Measurements from ENCODE around the gene DNM3. TPM values are rescaled to one million over a fixed set of nuclear protein-coding genes. Genes with fewer than 3 reads are reported as not detected.

Gene DNM3
- total RNA-seq, 1 experiment from 2014 or later = 0.11 TPM

DNA sequence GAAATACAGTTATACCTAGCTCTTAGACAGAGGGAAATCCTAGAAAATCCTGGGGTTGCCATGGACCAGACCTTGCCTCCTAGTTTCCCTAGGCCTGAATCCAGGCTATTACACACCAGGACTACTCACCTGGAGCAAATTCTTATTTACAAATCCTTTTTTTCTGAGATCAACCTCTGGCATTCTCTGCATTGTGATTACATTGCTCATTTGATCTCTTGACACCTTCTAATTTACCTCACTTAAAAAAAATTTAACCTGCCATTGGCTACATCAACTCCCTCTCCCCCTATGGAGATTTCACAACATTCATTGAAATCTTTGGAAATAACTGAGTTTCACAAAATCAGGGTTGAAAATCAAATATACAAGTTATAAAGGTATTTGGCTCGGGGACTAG is 576.3 kb downstream of the DNM3 start:
- H3K9me3 Mint-ChIP-seq (ENCODE audit: unreplicated experiment) = no peaks in the 10 kb centered on the region
- H3K36me3 Mint-ChIP-seq (ENCODE audit: insufficient read depth, unreplicated experiment) = no peaks in the 10 kb centered on the region
- TF ChIP-seq, protein P1, sequence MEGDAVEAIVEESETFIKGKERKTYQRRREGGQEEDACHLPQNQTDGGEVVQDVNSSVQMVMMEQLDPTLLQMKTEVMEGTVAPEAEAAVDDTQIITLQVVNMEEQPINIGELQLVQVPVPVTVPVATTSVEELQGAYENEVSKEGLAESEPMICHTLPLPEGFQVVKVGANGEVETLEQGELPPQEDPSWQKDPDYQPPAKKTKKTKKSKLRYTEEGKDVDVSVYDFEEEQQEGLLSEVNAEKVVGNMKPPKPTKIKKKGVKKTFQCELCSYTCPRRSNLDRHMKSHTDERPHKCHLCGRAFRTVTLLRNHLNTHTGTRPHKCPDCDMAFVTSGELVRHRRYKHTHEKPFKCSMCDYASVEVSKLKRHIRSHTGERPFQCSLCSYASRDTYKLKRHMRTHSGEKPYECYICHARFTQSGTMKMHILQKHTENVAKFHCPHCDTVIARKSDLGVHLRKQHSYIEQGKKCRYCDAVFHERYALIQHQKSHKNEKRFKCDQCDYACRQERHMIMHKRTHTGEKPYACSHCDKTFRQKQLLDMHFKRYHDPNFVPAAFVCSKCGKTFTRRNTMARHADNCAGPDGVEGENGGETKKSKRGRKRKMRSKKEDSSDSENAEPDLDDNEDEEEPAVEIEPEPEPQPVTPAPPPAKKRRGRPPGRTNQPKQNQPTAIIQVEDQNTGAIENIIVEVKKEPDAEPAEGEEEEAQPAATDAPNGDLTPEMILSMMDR (IDR thresholded peaks at IDR 0.05; ENCODE audit: insufficient read depth in 1 of 2, low read depth in 1 of 2, low read length in 1 of 2, severe bottlenecking in 1 of 2, unreplicated experiment in 1 of 2) = no peak
- Histone ChIP-seq H3K4me1 (peaks cover 9% of the 10 kb centered on the region; the same call in 1 of the 2 replicates), H3K36me3 (ENCODE audit: control insufficient read depth, insufficient read depth, low read length) (no peaks in the 10 kb centered on the region), H3K4me3 (ENCODE audit: low read depth, low read length) (no peak overlapping the region), H3K27me3 (replicated peaks; ENCODE audit: control insufficient read depth, insufficient read depth, low read length) (no peaks in the 10 kb centered on the region), H3K9me3 (no peaks in the 10 kb centered on the region)
- no peaks in the 10 kb centered on the region for H3K27me3 Mint-ChIP-seq (ENCODE audit: insufficient read depth, unreplicated experiment)
- DNase-seq = no peak
- ChIA-PET POLR2A (no interaction called here), CTCF (no interaction called here)
- H3K4me1 Mint-ChIP-seq (ENCODE audit: low read depth, unreplicated experiment) = peaks cover 8% of the 10 kb centered on the region
- BruUV-seq (replicated peaks) = no TSS peak
- H3K4me3 Mint-ChIP-seq (ENCODE audit: unreplicated experiment) = no peak overlapping the region
- intact Hi-C loops (cut with micrococcal nuclease; ENCODE audit: unreplicated experiment) = no loop called here
- no peak overlapping the region for H3K27ac Mint-ChIP-seq (ENCODE audit: unreplicated experiment)

DNA sequence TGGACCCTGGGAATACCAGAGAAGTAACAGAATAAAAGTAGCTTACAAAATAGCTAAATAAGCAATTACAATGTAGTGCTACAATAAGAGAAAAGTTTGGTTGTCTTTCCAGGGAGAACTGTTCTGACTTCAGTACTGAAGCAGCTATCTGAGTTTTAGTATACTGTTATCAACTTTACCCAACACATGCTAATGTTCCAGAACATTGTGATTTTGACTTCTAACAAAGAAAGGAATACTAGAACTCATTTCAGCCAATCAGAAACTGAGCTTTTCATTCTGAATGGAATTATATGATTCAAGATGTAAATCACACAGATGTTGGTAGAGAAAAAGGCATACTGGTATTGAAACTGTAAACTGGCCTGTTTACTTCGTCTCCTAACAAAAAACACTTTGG is 579.1 kb downstream of the DNM3 start, which contains the start of gene C1orf105:
Gene C1orf105 (plus strand): TSS at position 301 of the 400 bp plus-strand sequence. CDS start 201 bp downstream, outside the sequence.
- no peak within 1 kb of the TSS for H3K4me3 Mint-ChIP-seq (ENCODE audit: unreplicated experiment)
- no peaks in the 10 kb centered on the region for H3K36me3 Mint-ChIP-seq (ENCODE audit: insufficient read depth, unreplicated experiment)
- TF ChIP-seq, protein P1 (IDR thresholded peaks at IDR 0.05; ENCODE audit: insufficient read depth in 1 of 2, low read depth in 1 of 2, low read length in 1 of 2, severe bottlenecking in 1 of 2, unreplicated experiment in 1 of 2) = no peak
- DNase-seq = no peak
- H3K27me3 Mint-ChIP-seq (ENCODE audit: insufficient read depth, unreplicated experiment) = no peaks in the 10 kb centered on the region
- Histone ChIP-seq H3K9me3 (no peaks in the 10 kb centered on the region), H3K36me3 (ENCODE audit: control insufficient read depth, insufficient read depth, low read length) (no peaks in the 10 kb centered on the region), H3K27me3 (replicated peaks; ENCODE audit: control insufficient read depth, insufficient read depth, low read length) (no peaks in the 10 kb centered on the region), H3K4me3 (ENCODE audit: low read depth, low read length) (no peak within 1 kb of the TSS), H3K4me1 (peaks cover 9% of the 10 kb centered on the region; the same call in 1 of the 2 replicates)
- H3K27ac Mint-ChIP-seq (ENCODE audit: unreplicated experiment) = no peak within 1 kb of the TSS
- POLR2A ChIA-PET = no interaction called here
- no peaks in the 10 kb centered on the region for H3K9me3 Mint-ChIP-seq (ENCODE audit: unreplicated experiment)
- intact Hi-C loops (cut with micrococcal nuclease; ENCODE audit: unreplicated experiment) = no loop called here
- CTCF ChIA-PET = no interaction called here
- BruUV-seq (replicated peaks) = no TSS peak
- peaks cover 8% of the 10 kb centered on the region for H3K4me1 Mint-ChIP-seq (ENCODE audit: low read depth, unreplicated experiment)

DNA sequence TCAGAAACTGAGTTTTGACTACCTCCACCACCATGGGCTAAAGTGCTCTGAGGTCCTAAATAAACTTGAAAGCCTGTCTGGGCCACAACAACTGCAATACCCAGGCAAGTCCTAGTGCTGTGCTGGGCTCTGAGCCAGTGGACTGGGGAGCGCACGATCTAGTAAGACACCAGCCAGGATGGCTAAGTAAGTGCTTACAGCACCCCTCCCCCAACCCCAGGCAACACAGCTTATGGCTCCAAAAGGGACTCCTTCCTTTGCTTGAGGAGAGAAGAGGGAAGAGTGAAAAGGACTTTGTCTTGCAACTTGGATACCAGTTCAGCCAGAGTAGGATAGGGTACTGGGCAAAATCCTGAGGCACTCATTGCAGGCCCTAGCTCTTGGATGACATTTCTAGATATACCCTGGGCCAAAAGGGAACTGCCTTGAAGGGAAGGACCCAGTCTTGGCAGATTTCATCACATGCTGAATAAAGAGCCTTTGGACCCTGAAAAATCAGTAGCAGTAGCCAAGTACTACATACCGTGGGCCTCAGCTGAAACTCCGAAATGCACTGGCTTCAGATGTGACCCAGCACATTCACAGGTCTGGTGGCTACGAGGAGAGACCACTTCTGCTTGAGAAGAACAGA is 580.8 kb downstream of the DNM3 start:
- peaks cover 8% of the 10 kb centered on the region for H3K4me1 Mint-ChIP-seq (ENCODE audit: low read depth, unreplicated experiment)
- H3K9me3 ChIP-seq = no peaks in the 10 kb centered on the region
- H3K36me3 ChIP-seq (ENCODE audit: control insufficient read depth, insufficient read depth, low read length) = no peaks in the 10 kb centered on the region
- H3K4me3 Mint-ChIP-seq (ENCODE audit: unreplicated experiment) = no peak overlapping the region
- no peaks in the 10 kb centered on the region for H3K36me3 Mint-ChIP-seq (ENCODE audit: insufficient read depth, unreplicated experiment)
- H3K27me3 ChIP-seq (replicated peaks; ENCODE audit: control insufficient read depth, insufficient read depth, low read length) = no peaks in the 10 kb centered on the region
- intact Hi-C loops (cut with micrococcal nuclease; ENCODE audit: unreplicated experiment) = no loop called here
- no peak for DNase-seq
- H3K4me1 ChIP-seq = peaks cover 8% of the 10 kb centered on the region; the same call in 1 of the 2 replicates
- H3K27me3 Mint-ChIP-seq (ENCODE audit: insufficient read depth, unreplicated experiment) = no peaks in the 10 kb centered on the region
- no peaks in the 10 kb centered on the region for H3K9me3 Mint-ChIP-seq (ENCODE audit: unreplicated experiment)
- CTCF ChIA-PET = no interaction called here
- H3K4me3 ChIP-seq (ENCODE audit: low read depth, low read length) = no peak overlapping the region
- H3K27ac Mint-ChIP-seq (ENCODE audit: unreplicated experiment) = no peak overlapping the region
- POLR2A ChIA-PET = no interaction called here
- no TSS peak for BruUV-seq (replicated peaks)
- TF ChIP-seq, protein P1 (IDR thresholded peaks at IDR 0.05; ENCODE audit: insufficient read depth in 1 of 2, low read depth in 1 of 2, low read length in 1 of 2, severe bottlenecking in 1 of 2, unreplicated experiment in 1 of 2) = no peak

Measured in Caco-2 (cell line).